ENCODE data around the gene NOD2.

The NOD2 gene

DNA sequence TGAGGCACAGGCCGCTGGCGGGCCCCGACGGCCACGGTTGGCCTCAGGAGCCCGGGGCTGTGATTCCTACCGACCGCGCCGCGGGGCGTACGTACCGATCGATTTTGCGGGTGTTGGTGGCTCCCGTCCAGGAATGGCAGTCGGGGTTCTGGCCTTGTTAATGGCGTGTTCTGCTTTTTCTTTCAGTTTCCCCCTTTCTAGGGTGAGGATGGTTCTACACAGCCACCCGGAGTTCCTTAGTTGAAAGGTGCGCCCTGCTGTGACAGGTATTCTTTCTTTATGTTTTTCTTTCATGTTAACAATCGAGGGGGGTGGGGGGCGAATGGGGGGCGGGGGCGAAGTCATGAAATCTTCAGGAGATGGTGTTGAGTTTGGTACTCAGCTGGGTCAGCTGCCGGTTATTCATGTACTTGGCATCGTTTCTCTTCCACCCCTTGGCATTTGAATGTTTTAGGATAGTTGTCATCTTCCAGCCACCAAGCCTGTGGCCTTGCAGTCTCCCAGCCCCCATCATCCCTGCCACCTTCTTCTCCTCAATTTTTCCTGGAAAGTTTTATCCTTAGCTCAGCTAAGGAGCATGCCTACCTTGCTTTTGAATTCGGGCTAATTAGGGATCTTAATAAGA lies 49.3 kb downstream of the NOD2 start:
- no peak for DNase-seq (ENCODE audit: low read depth)

DNA sequence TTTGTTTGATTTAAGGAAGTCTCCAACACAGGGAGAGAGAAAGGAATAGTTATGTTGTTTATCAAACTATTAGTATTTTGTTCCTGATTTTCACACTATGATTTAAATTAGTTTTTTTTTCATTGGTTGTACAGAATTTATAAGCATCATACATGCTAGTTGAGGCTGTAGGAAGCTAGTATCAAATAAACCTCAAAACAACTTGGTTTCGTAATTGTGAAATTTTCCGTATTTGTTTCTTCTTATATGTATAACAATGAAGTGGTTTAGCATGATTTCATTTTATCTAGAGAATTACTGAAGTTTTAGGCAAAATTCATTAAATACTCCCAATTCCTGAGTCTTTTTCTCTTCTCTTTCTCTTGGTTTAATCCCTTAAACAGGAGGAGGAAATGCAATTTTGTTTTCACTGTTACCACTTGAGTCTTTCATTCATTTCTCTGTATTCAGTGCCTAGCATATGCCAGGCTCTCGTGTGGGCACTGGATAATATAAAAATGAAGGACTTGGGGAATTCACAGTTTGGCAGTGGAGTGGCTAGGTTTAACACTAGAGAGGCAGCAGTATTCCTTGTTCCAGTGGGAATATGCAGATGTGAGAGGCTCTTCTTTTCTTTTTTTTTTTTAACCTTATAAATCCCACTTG lies 50.3 kb downstream of the NOD2 start:
- DNase-seq (ENCODE audit: low read depth) = no peak

DNA sequence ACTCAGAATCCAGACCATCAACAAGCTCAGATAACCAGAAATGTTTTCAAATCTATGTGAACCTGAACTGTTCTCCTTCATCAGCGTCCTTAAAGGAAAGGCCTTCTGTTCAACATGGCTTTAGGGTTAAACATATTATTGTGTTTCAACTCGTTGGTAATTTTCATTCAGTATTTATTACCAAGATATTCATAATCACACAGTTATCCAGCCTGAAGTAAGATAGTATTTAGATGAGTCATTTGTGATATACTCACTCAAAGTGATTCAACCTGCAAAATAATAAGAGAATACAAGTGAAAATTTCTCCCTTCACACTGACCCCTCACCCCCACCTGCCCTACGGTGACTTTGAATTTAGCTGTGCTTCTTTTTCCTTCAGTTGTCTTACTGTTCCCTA lies 51.5 kb downstream of the NOD2 start:
- no peak for DNase-seq (ENCODE audit: low read depth)

DNA sequence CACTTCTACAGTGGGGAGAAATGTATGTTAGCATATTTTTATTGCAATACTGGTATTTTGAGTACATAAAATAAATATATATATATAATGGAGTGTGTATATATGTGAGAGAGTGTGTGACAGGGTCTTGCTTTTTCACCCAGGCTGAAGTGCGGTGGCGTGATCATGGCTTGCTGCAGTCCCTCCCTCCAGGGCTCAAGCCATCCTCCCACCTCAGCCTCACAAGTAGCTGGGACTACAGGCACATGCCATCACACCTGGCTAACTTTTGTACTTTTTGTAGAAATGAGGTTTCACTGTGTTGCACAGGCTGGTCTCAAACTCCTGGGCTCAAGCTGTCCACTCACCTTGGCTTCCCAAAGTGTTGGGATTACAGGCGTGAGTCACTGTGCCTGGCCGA lies 52.5 kb downstream of the NOD2 start:
- DNase-seq (ENCODE audit: low read depth) = no peak

DNA sequence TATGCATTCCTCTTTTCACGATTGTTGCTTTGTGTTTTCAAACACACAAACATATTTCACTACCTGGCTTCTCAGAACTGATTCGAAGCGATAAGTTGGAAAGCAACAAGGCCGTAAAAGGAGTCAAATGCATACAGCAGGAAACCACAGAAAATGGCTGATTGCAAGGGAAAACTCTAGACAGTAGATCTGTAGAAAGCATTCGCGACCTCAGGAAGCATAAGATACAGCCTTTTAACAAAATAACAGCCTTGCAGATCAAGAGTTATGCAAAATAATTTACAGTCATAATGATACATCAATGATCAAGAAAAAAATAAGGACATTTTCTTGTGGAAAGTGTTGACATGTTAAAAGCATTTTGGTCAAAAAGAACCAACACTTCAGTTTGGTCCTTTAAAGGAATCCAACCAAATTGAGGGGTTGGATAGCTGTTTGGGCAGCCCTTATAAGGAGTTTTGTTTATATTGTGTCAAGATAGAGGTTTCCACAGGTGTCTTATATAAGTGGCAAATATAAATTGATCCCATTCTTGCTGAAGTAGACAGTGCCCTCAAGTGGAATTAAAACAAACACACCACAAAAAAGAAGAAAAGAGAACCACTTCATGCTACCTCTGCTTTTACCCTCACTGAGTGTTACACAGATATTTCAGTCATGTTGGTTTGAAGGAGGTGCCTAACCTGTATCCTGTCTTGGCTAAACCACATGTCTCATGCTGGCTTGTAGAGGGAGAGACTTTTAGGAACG lies 54.0 kb downstream of the NOD2 start:
- no peak for DNase-seq (ENCODE audit: low read depth)

DNA sequence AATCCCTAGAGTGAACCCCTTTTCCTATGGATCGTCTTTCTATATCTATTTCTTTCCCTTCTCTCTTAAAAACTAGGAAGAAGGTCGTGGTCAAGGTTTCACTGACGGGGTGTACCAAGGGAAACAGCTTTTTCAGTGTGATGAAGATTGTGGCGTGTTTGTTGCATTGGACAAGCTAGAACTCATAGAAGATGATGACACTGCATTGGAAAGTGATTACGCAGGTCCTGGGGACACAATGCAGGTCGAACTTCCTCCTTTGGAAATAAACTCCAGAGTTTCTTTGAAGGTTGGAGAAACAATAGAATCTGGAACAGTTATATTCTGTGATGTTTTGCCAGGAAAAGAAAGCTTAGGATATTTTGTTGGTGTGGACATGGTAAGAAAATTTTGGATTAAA lies 58.1 kb downstream of the NOD2 start:
- no peak for DNase-seq (ENCODE audit: low read depth)

DNA sequence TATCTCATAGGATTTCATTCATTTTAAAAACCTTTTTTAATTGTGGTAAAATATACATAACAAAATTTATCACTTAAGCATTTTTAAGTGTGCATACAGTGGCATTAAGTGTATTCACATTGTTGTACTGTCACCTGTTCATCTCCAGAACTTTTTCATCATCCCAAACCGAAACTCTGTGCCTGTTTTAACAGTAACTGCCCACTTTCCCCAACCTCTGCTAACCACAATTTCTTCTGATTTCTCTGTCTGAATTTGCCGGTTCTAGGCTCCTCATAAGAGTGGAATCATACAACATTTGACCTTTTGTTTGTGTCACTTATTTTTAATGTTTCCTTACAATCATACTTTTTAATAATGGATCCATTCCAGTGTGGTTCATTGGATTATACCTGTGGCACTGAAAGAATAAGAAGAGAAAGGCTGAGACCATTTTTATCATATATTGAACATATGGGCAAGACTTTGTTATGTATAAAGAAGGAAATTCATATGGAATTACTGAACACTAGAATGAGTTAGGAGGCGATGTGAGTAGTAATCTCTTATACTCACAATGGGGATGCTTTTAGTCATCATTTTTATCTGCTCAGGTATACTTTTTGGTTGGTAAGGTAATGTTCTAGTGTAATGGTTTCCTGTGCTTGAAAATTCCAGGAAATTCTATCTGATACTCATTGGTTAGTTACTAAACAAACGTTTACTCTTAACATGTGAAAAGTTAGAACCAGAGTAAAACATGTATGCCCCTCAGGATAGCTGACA lies 59.2 kb downstream of the NOD2 start:
- no peak for DNase-seq (ENCODE audit: low read depth)

DNA sequence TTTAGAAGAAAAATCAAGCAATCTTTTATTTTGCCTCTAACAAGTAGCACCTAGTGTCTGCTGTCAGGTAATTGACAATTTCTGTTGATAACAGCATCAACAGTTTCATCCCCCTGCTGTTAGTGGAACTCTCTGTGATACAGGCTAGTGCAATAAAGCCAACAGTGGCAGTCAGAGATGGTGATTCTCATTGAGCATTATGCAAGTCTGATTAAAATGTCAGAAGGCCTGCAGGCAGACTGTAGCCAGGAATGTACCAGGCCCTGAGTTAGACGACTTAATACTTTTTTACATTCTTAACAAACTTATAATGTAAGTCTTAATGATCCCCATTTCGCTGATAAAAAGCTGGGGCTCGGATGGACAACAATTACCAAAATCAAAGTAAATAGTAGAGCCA lies 63.1 kb downstream of the NOD2 start:
- DNase-seq (ENCODE audit: low read depth) = no peak

DNA sequence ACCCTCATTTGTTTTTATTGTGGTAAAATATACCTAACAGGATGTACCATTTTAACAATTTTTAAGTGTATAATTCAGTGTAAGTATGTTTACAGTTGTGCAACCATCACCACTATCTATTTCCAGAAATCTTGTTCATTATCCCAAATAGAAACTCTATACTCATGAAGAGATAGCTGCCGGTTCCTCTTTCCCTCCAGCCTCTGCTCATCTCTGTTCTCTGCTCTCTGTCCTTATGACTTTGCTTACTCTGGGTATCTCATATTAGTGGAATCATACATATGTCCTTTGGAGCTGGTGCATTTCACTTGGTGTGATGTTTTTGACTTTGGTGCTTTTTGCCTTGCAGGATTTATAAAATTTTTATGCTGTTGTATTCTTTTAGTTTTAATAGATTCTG lies 67.9 kb downstream of the NOD2 start:
- no peak for DNase-seq (ENCODE audit: low read depth)

DNA sequence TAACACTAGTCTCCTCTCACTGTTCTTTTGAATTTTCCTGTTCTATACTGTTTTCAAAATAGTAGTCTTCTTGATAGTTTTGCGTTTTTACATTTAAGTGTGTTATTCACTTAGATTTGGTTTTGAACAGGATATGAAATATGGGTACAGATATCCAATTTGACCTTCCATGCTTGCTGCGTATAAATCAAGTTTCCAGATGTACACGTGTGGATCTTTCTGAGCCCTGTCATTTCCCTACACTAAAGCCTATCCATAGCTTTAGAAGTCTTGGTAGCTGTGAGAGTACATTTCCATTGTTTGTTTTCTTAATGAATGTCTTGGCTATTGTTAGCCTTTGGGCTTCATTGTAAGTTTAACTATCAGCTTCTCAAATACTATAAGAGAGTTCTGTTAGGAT lies 68.8 kb downstream of the NOD2 start:
- DNase-seq (ENCODE audit: low read depth) = no peak

DNA sequence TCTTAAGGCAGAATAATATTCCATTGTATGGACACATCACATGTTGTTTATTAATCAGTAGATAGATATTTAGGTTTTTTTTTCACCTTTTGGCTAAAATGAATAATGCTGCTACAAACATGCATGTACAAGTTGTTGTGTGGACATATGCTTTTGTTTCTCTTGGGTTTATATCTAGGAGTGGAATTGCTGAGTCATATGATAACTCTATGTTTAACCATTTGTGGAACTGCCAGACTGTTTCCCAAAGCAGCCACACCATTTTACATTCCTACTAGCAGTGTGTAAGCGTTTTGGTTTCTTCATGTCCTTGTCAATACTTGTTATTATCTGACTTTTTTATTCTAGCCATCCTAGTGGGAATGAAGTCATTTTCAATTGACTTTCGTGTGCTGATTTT lies 69.8 kb downstream of the NOD2 start:
- no peak for DNase-seq (ENCODE audit: low read depth)

DNA sequence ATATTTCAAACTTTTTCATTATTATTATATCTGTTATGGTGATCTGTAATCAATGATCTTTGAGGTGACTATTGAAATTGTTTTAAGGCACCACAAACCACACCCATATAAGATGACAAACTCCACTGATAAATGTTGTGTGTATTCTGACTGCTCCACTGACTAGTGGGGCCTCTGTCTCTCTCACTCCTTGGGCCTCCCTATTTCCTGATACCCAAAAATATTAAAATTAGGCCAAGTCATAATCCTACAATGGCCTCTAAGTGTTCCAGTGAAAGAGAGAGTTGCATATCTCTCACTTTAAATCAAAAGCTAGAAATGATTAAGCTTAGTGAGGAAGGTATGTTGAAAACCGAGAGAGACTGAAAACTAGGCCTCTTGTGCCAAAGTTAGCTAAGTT lies 71.9 kb downstream of the NOD2 start:
- no peak for DNase-seq (ENCODE audit: low read depth)

DNA sequence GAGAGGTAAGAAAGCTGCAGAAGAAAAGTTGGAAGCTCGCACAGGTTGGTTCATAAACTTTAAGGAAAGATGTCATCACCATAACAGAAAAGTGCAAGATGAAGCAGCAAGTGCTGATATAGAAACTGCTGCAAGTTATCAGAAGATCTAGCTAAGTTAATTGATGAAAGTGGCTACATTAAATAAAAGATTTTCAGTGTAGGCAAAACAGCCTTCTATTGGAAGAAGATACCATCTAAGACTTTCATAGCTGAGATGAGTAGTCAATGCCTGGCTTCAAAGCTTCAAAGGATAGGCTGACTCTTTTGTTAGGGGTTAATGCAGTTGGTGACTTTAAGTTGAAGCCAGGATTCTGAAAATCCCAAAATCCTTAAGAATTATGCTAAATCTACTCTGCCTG lies 72.5 kb downstream of the NOD2 start:
- DNase-seq (ENCODE audit: low read depth) = no peak

DNA sequence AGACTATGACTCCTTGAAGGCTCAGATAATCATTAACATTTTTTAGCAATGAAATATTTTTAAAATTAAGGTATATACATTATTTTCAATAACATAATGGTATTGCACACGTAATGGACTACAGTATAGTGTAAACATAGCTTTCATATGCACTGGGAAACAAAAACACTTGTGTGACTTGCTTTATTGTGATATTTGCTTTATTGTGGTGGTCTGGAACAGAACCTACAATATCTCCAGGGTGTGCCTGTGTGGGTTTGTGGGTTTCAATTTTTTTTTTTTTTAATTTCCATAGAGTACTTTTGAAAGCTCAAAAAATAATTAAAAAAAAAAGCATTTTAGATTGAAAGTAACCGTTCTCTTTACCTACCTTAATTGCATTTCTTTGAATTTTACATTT lies 73.8 kb downstream of the NOD2 start:
- DNase-seq (ENCODE audit: low read depth) = no peak

DNA sequence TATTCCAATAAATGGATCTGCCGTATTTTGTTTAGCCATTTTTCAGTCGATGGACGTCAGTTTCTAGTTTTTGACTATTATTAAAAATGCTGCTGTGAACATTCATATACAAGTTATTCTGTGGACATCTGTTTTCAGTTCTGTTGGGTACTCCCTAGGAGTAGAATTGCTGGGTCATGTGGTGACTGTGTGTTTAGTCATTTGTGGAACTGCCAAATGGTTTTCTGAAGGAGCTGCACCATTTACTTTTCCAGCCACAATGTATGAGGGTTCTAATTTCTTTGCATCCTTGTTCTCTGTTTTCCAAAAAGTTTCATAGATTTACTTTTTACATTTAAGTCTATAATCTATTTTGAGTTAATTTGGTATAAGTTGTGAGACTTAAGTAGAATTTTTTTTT lies 78.0 kb downstream of the NOD2 start:
- DNase-seq (ENCODE audit: low read depth) = no peak

DNA sequence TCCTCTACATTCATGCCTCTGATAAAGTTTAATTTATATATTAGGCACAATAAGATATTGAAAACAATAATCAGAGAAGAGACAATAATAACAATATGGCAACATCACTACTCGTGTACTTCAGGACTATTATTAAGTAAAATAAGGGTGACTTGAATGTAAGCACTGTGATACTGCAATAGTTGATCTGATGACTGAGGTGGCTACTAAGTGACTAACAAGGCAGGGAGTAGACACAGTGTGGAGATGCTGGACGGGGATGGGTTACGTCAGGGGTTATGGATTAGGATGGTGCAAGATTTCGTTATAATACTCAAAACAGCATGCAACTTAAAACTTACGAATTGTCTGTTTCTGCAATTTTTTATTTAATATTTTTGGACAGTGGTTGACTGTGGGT lies 81.0 kb downstream of the NOD2 start:
- DNase-seq (ENCODE audit: low read depth) = no peak

DNA sequence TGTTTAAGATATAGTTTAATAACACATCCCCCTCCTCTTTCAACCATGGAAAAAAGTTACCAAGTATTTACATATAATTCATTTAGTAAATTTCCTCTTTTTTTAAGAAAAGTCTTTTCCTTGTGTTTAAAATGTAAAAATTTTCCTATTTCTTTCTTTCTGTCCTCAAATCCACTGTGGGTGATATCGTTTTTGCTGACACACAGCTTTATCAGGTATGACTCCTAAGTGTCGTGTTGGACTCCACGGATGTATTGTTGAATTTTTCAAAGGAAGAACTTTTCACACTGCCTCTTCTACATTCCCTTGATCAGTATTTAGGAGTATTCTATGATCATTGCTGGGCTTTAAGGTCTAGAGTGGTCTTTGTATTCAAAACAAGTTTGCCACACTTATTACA lies 81.6 kb downstream of the NOD2 start:
- DNase-seq (ENCODE audit: low read depth) = no peak

DNA sequence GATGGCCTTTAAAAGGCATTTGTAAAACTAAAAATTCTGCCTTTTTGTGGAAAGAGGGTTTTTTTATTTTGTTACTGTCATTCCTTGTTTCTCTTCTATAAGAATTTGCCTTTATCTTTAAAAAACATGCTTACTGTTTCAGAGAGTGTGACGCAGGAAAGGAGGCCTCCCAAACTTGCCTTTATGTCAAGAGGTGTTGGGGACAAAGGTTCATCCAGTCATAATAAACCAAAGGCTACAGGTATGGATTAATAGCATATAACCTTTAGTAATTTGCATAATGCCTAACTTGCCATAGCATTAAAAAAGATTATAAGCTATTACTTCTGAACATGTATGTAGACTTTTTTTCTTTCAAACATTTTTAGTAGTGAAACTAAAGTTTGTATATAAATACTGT lies 82.6 kb downstream of the NOD2 start:
- no peak for DNase-seq (ENCODE audit: low read depth)

DNA sequence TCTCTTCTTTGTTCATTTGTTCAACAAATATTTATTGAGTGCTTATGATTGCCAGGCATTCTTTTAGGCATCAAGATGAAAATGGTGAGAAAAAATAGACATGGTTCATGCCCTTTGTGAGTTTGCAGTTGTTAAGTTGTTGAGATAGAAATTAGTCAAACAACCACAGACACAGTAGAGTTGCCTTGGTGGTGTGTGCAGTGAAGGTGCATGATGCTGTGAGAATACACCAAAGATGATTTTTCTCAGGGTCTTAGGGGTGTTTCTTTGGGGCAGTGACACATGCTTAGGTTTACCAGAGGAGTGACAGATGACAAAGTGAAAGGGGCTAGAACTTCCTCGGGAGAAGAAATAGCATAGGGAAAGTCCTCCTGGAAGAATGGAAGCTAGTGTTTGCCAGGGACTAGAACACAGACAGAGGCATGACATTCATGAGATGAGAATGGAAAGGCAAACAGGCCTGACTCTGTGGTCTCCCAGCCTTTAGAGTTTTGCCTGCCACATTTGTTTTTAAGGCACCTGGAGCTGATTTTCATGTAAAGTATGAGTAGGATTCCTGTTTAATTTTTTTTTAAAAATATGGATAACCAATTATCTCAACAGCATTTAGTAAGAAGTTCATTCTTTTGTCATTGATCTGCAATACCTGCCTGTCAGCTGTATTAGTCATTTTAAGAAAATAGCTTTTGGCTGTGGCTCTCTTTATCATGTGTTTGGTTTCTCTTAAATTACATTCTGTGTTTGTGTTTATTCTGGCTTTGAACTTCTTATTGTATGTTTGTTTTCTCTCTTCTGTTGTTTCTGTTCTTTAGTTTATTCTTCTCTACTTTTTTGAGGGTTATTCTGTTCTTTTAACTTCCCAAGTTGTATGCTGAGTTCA lies 85.1 kb downstream of the NOD2 start:
- no peak for DNase-seq (ENCODE audit: low read depth)

DNA sequence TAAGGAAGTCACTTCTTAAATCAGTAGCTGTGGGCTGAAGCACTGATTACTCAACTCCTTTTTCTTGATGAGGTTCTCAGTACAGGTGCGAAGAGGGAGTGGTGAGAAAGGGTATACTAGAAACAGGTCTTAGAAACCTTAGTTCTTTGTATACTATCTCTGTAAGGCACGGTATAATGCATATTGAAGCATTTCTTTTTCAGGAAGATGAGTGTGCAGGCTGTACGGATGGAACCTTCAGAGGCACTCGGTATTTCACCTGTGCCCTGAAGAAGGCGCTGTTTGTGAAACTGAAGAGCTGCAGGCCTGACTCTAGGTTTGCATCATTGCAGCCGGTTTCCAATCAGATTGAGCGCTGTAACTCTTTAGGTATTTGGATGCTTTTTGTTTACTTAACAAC lies 87.6 kb downstream of the NOD2 start:
- DNase-seq (ENCODE audit: low read depth) = no peak

DNA sequence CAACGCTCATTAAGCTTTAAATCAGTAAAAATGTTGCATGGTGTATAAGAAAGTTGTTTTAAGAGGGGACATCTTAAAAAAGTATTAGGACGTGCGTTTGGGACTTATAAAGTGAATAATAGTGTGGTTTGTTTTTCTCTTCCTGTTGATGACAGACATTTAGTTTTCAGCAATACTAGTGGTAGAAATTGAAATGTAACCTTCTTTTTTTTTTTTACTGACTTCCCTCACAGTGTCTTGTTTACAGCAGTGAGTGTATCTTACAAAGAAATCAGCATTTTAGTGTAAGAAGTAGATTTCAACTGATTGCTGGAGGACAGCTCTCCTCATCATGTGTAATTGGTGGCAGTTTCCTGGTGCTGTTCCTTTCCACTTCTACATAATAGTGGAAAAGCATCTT lies 88.1 kb downstream of the NOD2 start:
- no peak for DNase-seq (ENCODE audit: low read depth)

All from stimulated activated CD8-positive, alpha-beta memory T cell treated with anti-CD3 and anti-CD28 coated beads, Interleukin-7, amount 100 ng/mL, for 24 hours (primary cell).